ENCODE measurements around the gene SLC35A5.

The SLC35A5 gene

GRCh38 chr3:112598731-112599130 lies 36.9 kb downstream of the SLC35A5 start:
- no peak; the same call in 2 of the 3 replicates for ATAC-seq
- no peak for TF ChIP-seq ZNF70 (CRISPR knock-in tag; IDR thresholded peaks at IDR 0.05)
- TF ChIP-seq TSHZ2 (CRISPR knock-in tag; IDR thresholded peaks at IDR 0.05) = no peak
- TF ChIP-seq CSDC2 (CRISPR knock-in tag; IDR thresholded peaks at IDR 0.05) = no peak
- no peak for TF ChIP-seq ZFP30 (CRISPR knock-in tag; IDR thresholded peaks at IDR 0.05)
- no peak for TF ChIP-seq OSR1 (CRISPR knock-in tag; IDR thresholded peaks at IDR 0.05)
- no peak for TF ChIP-seq TOX (CRISPR knock-in tag; IDR thresholded peaks at IDR 0.05; ENCODE audit: borderline replicate concordance)
- no peak for TF ChIP-seq ESRRG (CRISPR knock-in tag; IDR thresholded peaks at IDR 0.05)
- TF ChIP-seq ZNF565 (CRISPR knock-in tag; conservative IDR thresholded peaks at IDR 0.05; ENCODE audit: low read depth) = no peak
- no peak for TF ChIP-seq SNAI2 (CRISPR knock-in tag; IDR thresholded peaks at IDR 0.05)
- no peak for TF ChIP-seq ZFP3 (CRISPR knock-in tag; IDR thresholded peaks at IDR 0.05)
- no peak for TF ChIP-seq ISL1 (CRISPR knock-in tag; IDR thresholded peaks at IDR 0.05)
- TF ChIP-seq TCF4 (CRISPR knock-in tag; IDR thresholded peaks at IDR 0.05; ENCODE audit: borderline replicate concordance) = no peak
- no peak for TF ChIP-seq ZNF8 (CRISPR knock-in tag; IDR thresholded peaks at IDR 0.05)

DNA sequence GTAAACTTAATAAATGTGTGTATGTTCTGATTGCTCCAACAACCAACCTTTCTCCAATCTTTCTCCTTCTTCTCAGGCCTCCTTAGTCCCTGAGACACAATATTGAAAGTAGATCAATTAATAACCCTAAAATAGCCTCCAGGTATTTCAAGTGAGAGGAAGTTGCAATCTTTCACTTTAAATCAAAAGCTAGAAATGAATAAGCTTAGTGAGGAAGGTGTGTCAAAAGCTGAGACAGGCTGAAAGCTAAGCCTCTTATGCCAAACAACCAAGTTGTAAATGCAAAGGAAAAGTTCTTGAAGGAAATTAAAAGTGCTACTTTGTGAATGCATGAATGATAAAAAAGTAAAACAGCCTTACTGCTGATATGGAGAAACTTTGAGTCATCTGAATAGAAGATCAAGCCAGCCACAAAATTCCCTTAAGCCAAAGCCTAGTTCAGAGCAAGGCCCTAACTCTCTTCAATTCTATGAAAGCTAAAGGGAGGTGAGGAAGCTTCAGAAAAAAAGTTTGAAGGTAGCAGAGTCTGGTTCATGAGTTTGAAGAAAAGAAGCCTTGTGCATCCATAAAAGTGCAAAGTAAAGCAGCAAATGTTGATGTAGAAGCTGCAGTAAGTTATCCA lies 40.5 kb downstream of the SLC35A5 start:
- TF ChIP-seq PPARA (CRISPR knock-in tag; IDR thresholded peaks at IDR 0.05; ENCODE audit: borderline replicate concordance) = no peak
- no peak for TF ChIP-seq ZNF70 (CRISPR knock-in tag; IDR thresholded peaks at IDR 0.05)
- no peak for TF ChIP-seq PATZ1 (CRISPR knock-in tag; IDR thresholded peaks at IDR 0.05; ENCODE audit: borderline replicate concordance)
- no peak for TF ChIP-seq ZC3H10 (CRISPR knock-in tag; IDR thresholded peaks at IDR 0.05)
- TF ChIP-seq ZFP30 (CRISPR knock-in tag; IDR thresholded peaks at IDR 0.05) = no peak
- no peak for ATAC-seq

- TF ChIP-seq CSRNP3 (CRISPR knock-in tag; IDR thresholded peaks at IDR 0.05) = no peak
- no peak for TF ChIP-seq OSR1 (CRISPR knock-in tag; IDR thresholded peaks at IDR 0.05)
- TF ChIP-seq CSDC2 (CRISPR knock-in tag; IDR thresholded peaks at IDR 0.05) = no peak
- no peak for TF ChIP-seq ZFP3 (CRISPR knock-in tag; IDR thresholded peaks at IDR 0.05)
- peak; percentile 68 for TF ChIP-seq ISL1 (CRISPR knock-in tag; IDR thresholded peaks at IDR 0.05)
- no peak for TF ChIP-seq SNAI2 (CRISPR knock-in tag; IDR thresholded peaks at IDR 0.05)
- no peak for TF ChIP-seq ZNF565 (CRISPR knock-in tag; conservative IDR thresholded peaks at IDR 0.05; ENCODE audit: low read depth)
- no peak for TF ChIP-seq BACH2 (CRISPR knock-in tag; IDR thresholded peaks at IDR 0.05; ENCODE audit: borderline replicate concordance)
- TF ChIP-seq, protein P1, sequence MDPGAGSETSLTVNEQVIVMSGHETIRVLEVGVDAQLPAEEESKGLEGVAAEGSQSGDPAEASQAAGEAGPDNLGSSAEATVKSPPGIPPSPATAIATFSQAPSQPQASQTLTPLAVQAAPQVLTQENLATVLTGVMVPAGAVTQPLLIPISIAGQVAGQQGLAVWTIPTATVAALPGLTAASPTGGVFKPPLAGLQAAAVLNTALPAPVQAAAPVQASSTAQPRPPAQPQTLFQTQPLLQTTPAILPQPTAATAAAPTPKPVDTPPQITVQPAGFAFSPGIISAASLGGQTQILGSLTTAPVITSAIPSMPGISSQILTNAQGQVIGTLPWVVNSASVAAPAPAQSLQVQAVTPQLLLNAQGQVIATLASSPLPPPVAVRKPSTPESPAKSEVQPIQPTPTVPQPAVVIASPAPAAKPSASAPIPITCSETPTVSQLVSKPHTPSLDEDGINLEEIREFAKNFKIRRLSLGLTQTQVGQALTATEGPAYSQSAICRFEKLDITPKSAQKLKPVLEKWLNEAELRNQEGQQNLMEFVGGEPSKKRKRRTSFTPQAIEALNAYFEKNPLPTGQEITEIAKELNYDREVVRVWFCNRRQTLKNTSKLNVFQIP (CRISPR knock-in tag; IDR thresholded peaks at IDR 0.05; ENCODE audit: borderline replicate concordance, low read depth) = no peak
- TF ChIP-seq TSHZ2 (CRISPR knock-in tag; IDR thresholded peaks at IDR 0.05) = no peak
- no peak for TF ChIP-seq RARB (CRISPR knock-in tag; IDR thresholded peaks at IDR 0.05)
- no peak for TF ChIP-seq PATZ1 (CRISPR knock-in tag; IDR thresholded peaks at IDR 0.05; ENCODE audit: borderline replicate concordance)
- TF ChIP-seq GLIS3 (CRISPR knock-in tag; IDR thresholded peaks at IDR 0.05) = 0 out of 2 replicates have a peak, but pooled peaks have one; percentile 14
- TF ChIP-seq ZC3H10 (CRISPR knock-in tag; IDR thresholded peaks at IDR 0.05) = no peak
- TF ChIP-seq TCF4 (CRISPR knock-in tag; IDR thresholded peaks at IDR 0.05; ENCODE audit: borderline replicate concordance) = no peak
- no peak for TF ChIP-seq PPARA (CRISPR knock-in tag; IDR thresholded peaks at IDR 0.05; ENCODE audit: borderline replicate concordance)
- TF ChIP-seq ZFP30 (CRISPR knock-in tag; IDR thresholded peaks at IDR 0.05) = no peak
- no peak for TF ChIP-seq CREB5 (CRISPR knock-in tag; IDR thresholded peaks at IDR 0.05; ENCODE audit: low read depth)
- ATAC-seq = peak; percentile 57
These were observed 42.7 kb downstream of the SLC35A5 start for GRCh38 chr3:112604536-112604935.

All from SK-N-SH treated with all-trans-retinoic acid at 6 μM for 48 hours (cell line).